Measurements from ENCODE around the gene MAP4K5.

GRCh38 chr14:50524060-50524459, 8.3 kb downstream of the MAP4K5 start:
- TF ChIP-seq GATA3 (IDR thresholded peaks at IDR 0.05; ENCODE audit: low read depth, low read length) (no peak), GATA2 (IDR thresholded peaks at IDR 0.05; ENCODE audit: low read depth, low read length) (no peak)

All from SH-SY5Y (cell line).